OCI-LY7 (cell line): ENCODE results near the gene RREB1.

Experiments used
- CTCF ChIP-seq: fragments of 200-600 bp; sonication (generic); conservative IDR thresholded peaks from 2 replicates; pipeline ENCODE4 v1.5.1; 2014; ENCODE audit warnings: mild to moderate bottlenecking, antibody characterized with exemption, low read length, moderate library complexity, mixed read lengths
- EZH2phosphoT487 ChIP-seq: fragments of 200-600 bp; sonication (generic); IDR thresholded peaks from 2 replicates; pipeline ENCODE4 v1.6.1; 2018; ENCODE audit warnings: low read depth, borderline replicate concordance, mild to moderate bottlenecking, mixed run types, antibody characterized with exemption, low read length, moderate library complexity, mixed read lengths

GRCh38 chr6:7178280-7178679 is 70.5 kb downstream of the RREB1 start:
- TF ChIP-seq CTCF (no peak), EZH2phosphoT487 (no peak)
